Colonic mucosa (tissue), 4 donors: ENCODE data around the gene ATXN1. TPM values are rescaled to one million over a fixed set of nuclear protein-coding genes. Genes with fewer than 3 reads are reported as not detected.

Experiments
- DNase-seq: peaks from one replicate; pipeline ENCODE4 v3.0.0-alpha.2; 2020
- H3K27ac ChIP-seq: fragments of 200-600 bp; one replicate; pipeline ENCODE4 v1.8.0; 2021
- H3K27me3 ChIP-seq: fragments of 200-600 bp; one replicate; pipeline ENCODE4 v1.8.0; 2021
- H3K36me3 ChIP-seq: fragments of 200-600 bp; one replicate; pipeline ENCODE4 v1.8.0; 2021
- H3K4me1 ChIP-seq: fragments of 200-600 bp; one replicate; pipeline ENCODE4 v1.8.0; 2021; ENCODE audit warnings: mild to moderate bottlenecking
- H3K4me3 ChIP-seq: fragments of 200-600 bp; one replicate; pipeline ENCODE4 v1.8.0; 2021
- H3K9ac ChIP-seq, 2 donors: one replicate each; pipeline ENCODE4 v1.7.0; 2013; ENCODE audit warnings: control low read depth in 2 of 2, low read depth in 2 of 2, low read length in 2 of 2
- H3K9me3 ChIP-seq: fragments of 200-600 bp; one replicate; pipeline ENCODE4 v1.8.0; 2021
- CTCF ChIP-seq: fragments of 200-600 bp; IDR thresholded peaks from one replicate; pipeline ENCODE4 v1.8.0; 2022; ENCODE audit warnings: antibody characterized with exemption, mild to moderate bottlenecking
- intact Hi-C: fragments of 100-400 bp; cut with DNase I; formaldehyde crosslinking; loops from one replicate; pipeline ENCODE4 v1.14.1; 2022
- total RNA-seq, 2 donors: library from RNA; stranded (reverse); fragmentation: NEBNext Ultra II Directional in 1 of 2; extraction: Animal tissue kit (Norgen Biotek cat#: 25700) in 1 of 2; gene quantifications; one replicate each; pipeline ENCODE4 v1.2.1, GENCODE V29; 2021
- donor health status: healthy.
- donor health status: DM: no; HTN: no; CAD: no.
- donor health status: DM: no; HTN: no; CAD: no.

The ATXN1 gene
- total RNA-seq, 2 donors from 2014 or later: 24.5 to 41.9 TPM

GRCh38 chr6:16474772-16475493 is 286.3 kb downstream of the ATXN1 start:
- Histone ChIP-seq H3K36me3 (no peaks in the 10 kb centered on the region), H3K9ac (no peak overlapping the region), H3K4me1 (no peaks in the 10 kb centered on the region), H3K27ac (no peak overlapping the region), H3K4me3 (no peak overlapping the region), H3K27me3 (no peaks in the 10 kb centered on the region), H3K9me3 (no peaks in the 10 kb centered on the region)
- no peak for TF ChIP-seq CTCF
- DNase-seq: no peak
- intact Hi-C loops: no loop called here

- Histone ChIP-seq H3K4me1 (no peaks in the 10 kb centered on the region), H3K9me3 (no peaks in the 10 kb centered on the region), H3K27me3 (no peaks in the 10 kb centered on the region), H3K36me3 (no peaks in the 10 kb centered on the region), H3K9ac (no peak overlapping the region), H3K4me3 (no peak overlapping the region), H3K27ac (peak overlapping the region; percentile 6)
- intact Hi-C loops: no loop called here
- no peak for DNase-seq
- no peak for TF ChIP-seq CTCF
Observed at GRCh38 chr6:16473908-16474771, 287.1 kb downstream of the ATXN1 start.

GRCh38 chr6:16473184-16473907 is 287.9 kb downstream of the ATXN1 start:
- no peak overlapping the region for H3K4me3 ChIP-seq
- H3K27me3 ChIP-seq: no peaks in the 10 kb centered on the region
- no peak overlapping the region for H3K27ac ChIP-seq
- H3K4me1 ChIP-seq: no peaks in the 10 kb centered on the region
- no peaks in the 10 kb centered on the region for H3K9me3 ChIP-seq
- intact Hi-C loops: no loop called here
- DNase-seq: no peak
- H3K36me3 ChIP-seq: no peaks in the 10 kb centered on the region
- no peak overlapping the region for H3K9ac ChIP-seq
- no peak for TF ChIP-seq CTCF

- Histone ChIP-seq H3K36me3 (no peaks in the 10 kb centered on the region), H3K9ac (no peak overlapping the region), H3K4me1 (no peaks in the 10 kb centered on the region), H3K9me3 (no peaks in the 10 kb centered on the region), H3K27me3 (no peaks in the 10 kb centered on the region), H3K27ac (no peak overlapping the region), H3K4me3 (no peak overlapping the region)
- TF ChIP-seq CTCF: no peak
- no peak for DNase-seq
- intact Hi-C loops: no loop called here
Observed at GRCh38 chr6:16472349-16473069, 288.8 kb downstream of the ATXN1 start.

GRCh38 chr6:16471910-16472297 is 289.4 kb downstream of the ATXN1 start:
- intact Hi-C loops: no loop called here
- Histone ChIP-seq H3K9ac (no peak overlapping the region), H3K9me3 (no peaks in the 10 kb centered on the region), H3K27me3 (no peaks in the 10 kb centered on the region), H3K4me1 (no peaks in the 10 kb centered on the region), H3K36me3 (no peaks in the 10 kb centered on the region), H3K27ac (no peak overlapping the region), H3K4me3 (no peak overlapping the region)
- TF ChIP-seq CTCF: no peak
- no peak for DNase-seq
